Inflammatory macrophage treated with lipopolysaccharide for 4 hours (primary cell): ENCODE data around the gene PGAP3.

Experiments
- DNase-seq: peaks from one replicate; pipeline ENCODE4 v3.0.0-alpha.2; 2020

The PGAP3 gene

DNA sequence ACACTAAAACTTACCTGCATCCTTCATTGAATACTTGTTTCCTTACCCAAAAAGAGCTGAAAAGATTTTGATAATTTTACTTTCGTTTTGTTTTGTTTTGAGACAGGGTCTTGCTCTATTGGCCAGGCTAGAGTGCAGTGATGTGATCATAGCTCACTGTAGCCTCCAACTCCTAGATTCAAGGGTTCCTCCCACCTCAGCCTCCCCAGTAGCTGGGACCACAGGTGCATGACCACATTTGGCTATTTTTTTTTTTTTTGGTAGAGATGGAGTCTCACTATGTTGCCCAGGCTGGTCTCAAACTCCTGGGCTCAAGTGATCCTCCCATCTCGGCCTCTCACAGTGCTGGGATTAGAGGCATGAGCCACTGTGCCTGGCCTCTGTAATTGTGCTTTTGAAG lies 32.8 kb downstream of the PGAP3 start:
- no peak for DNase-seq

DNA sequence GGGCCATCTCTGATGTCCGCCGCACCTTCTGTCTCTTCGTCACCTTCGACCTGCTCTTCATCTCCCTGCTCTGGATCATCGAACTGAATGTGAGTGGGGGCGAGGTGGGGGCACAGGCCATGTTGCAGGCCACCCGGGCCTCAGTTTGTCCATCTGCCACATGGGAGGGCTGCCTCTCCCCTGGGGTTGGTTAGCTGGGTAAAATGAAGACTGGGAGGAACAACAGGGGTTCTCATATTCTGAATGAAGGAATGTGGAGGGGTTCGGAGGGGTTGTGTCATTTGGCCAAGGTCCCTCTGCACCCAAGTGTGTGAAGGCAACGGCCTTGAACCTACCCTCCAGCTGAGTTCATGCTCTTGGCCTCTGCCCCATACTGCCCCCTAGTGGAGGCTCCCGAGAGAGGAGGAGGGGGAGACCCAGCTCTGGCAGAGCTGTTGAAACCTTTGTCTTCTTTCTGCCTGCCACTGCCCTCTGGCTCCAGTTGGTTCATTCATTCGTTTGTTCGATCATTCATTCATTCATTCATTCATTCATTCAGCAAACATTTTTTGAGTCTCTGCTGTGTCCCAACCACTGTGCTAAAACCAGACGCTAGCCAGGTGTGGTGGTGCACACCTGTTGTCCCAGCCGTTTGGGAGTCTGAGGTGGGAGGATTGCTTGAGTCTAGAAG lies 34.1 kb downstream of the PGAP3 start:
- DNase-seq, result peak; percentile 73

DNA sequence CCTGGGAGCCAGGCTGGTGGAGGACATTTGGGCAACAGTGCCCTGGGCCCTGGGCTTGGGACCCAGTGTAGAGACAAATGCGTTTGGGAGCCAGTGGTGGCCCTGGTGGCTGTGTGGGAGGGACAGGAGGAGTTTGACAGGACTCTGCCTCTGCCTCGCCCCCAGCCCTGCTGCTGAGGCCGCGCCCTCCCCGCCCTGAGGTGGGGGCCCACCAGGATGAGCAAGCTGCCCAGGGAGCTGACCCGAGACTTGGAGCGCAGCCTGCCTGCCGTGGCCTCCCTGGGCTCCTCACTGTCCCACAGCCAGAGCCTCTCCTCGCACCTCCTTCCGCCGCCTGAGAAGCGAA lies 34.6 kb downstream of the PGAP3 start:
- DNase-seq, result no peak

DNA sequence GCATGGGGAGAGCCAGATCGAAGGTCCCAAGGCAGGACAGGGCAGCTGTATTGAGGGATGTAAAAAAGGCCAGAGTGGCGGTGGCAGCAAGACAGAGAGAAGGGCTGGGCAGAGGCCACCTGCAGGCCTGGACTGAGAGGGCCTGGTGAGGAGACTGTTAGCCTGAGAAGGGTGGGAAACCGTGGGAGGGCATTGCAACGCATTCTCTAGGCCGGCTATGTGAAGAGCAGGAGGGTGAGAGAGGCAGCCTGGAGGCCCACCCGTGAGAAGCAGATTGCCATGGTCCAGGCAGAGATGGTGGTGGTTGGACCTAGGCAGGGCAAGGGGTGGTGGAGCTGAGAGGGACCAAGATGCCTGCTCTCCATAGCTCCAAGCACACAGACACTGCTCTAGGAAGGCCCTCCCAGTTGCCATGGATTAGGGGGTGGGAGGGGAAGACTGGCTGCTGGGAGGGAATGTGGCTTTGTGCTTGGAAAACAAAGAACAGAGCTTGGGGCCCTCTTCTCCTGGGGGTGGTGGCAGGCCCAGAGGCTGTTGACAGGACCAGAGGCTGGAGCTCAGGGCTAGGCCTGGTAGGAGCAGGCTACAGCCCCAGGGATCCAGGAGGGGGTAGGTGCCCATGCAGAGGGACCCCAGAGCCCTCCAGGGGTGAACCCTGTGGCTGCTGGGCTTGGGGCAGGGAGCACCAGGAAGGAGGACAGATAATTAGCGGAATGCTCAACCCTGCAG lies 35.1 kb downstream of the PGAP3 start:
- DNase-seq, result no peak

DNA sequence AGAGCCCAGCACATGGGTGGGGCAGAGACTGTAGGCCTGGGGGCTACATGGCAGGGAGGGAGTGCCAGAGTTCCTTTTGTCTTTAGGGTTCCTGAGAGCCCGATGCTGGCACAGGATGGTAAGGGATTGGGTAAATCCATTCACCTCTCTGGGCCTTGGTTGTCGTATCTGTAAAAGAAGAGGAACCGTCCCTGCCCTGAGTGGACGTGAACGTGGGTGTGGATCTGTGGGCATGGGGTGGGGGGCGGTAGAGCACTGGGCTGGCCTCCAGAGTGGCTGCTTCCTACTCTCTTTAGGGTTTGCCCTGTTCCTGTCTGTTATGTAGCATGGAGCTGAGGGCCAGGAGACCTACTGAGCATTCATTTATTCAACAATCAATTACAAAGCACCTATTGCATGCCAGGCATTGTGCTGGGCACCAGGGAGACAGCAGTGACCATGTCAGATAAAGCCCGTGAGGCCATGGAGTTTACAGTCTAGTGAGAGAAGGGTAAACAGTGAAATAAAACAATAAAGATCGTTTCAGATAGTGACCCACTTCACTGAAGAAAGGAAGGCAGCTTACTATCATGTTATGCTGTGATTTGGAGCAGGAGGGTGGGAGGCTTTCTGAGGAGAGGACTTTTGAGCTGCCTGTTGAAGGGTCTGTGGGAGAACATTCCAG lies 35.8 kb downstream of the PGAP3 start:
- no peak for DNase-seq

DNA sequence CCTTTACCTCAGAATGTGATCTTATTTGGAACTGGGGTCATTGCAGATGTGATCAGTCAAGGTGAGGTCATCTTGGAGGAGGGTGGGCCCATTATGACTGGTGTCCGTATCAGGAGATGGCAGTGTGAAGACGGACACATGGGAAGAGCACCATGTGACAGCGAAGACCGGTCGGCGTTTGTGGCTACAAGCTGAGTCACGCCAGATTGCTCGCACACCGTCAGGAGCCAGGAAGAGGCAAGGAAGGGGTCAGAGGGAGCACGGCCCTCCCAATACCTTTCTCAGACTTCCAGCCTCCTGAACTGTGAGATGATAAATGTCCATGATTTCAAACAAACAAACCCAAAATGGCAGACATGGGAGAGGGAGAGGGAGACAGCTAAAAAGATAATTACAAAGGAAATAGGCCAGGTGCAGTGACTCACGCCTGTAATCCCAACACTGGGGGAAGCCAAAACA lies 37.7 kb downstream of the PGAP3 start:
- no peak for DNase-seq

DNA sequence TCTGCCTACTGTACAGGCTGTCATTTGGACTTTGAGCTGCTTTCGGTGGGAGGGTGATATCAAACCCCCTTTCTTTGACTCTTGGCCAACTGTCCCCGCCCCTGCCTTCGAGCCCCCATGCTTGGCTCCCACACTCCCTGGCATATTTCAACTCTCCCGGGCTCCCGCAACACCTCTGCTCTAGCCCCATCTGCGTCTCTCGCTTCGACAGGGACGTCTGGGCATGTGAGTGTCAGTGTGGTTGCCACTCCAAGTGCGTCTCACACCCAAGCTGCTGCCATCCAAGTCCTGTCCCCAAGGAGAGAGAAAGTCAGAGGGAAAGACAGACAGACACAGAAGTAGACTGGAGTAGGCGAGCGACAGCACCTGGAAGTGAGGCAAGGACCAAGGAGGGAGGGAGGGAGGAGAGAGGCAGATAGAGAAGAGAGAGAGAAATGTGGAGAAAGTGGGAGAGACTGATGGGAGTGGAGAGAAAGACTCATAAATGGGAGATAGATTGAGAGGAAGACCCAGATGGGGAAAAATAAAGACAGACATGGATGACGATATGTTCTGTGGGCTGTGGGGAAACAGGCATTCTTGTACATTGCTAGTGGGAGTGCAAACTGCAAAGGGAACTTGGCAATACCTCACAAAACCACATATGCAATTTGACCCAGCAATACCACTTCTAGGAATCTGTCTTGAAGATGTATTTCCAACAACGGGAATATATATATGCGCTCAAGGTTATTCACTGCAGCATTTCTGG lies 39.1 kb downstream of the PGAP3 start:
- peak; percentile 63 for DNase-seq

DNA sequence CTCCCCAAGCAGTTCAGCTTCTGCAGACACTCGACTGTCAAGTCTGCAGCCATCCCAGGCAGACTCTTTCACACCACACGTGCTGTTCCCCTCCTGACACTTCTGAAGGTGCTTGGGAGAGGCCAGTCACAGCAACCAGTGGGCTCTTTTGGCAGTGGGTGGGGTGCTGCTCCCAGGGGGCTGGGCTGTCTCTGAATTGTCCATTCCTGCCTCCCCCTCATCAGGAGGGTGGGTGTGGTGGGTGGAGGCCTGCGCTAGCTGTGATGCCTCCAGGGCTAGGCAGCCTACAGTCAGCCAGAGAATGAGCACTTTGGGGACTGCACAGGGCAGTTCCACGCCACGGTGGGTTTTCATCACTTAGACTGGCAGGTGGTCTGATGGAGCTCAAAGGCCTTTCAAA lies 40.6 kb downstream of the PGAP3 start:
- no peak for DNase-seq

DNA sequence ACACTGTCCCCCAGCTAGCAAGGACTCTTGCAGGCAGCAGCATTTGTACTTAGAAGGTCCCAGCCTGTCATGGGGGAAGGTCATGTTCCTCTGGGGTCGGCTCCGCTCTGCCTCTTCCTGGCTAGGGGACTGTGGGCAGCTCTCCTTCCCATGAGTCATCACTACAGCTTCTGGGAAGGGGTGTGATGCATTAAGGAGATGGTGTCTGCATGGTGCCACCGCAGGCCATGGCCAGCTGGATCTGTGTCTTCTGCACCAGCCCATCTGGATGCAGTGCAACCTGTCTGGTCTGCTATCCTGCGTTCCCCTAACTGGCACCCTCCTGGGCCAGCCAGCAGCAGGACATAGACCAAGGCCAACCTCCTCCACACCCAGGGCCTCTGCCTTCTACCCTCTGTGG lies 44.6 kb downstream of the PGAP3 start:
- no peak for DNase-seq

DNA sequence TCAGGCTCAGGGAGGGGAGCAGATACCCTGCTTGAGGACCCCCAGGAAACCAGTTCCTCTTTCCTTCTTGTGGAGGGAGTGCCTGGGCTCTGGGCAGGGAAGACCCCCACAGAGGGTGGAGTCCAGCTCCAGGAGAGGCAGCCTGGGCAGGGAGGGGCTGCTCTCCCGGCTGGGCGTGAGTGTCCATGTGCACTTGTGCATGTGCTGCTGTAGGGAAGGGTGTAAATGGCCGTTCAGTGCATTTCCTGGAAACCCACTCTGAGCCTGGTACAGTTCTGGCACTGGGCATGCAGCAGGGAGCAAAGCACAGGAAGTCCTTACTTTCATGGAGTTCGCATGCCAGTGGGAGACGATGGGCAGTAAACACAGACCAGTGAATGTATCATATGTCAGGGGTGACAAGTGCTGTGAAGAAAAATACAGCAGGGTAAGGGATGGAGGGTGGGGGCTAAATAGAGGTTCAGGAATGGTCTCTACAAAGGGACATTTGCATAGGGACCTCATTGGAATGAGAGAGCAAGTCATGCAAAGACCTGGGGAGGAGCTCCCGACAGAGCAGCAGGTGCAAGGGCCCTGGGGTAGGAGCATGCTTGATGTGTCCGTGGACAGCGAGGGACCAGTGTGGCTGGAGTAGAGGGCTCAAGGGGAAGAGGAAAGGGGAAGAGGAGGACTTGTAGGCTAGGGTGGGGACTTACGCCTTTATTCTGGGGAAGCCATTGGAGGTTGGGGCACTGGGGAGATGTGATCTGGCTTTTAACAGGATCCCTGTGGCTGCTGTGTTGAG lies 45.4 kb downstream of the PGAP3 start:
- DNase-seq, result no peak

DNA sequence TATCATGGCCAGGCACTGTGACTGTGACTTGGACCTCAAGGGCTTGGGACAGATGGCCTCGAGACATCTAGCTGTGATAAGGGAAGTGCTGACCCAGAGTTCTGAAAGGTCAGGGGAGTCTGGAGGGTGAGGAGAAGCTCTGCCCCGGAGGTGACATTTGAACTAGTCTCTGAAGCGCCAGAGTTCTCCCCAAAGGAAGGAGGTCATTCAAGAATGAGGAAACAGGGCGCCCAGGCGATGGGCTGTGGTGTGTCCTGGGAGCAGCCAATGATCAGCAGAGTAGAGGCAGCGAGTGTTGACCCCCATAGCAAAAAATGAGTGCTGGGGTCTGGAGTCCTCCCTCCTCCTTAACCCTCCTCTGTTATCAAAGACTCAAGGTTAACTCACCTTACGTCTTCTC lies 46.0 kb downstream of the PGAP3 start:
- DNase-seq, result peak; percentile 62

DNA sequence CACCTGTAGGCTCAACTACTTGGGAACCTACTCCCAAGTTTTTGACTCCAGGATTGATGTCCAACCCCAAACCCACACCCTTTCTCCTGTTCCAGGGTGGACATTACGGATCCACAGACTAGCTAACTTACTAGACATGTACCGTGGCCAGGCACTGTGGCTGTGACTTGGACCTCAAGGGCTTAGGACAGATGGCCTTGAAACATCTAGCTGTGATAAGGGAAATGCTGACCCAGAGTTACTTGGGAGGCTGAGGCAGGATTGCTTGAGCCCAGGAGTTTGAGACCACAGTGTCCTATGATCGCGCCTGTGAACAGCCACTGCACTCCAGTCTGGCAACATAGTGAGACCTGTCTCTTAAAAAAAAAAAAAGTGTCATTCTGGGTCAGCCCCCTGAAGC lies 46.8 kb downstream of the PGAP3 start:
- no peak for DNase-seq

DNA sequence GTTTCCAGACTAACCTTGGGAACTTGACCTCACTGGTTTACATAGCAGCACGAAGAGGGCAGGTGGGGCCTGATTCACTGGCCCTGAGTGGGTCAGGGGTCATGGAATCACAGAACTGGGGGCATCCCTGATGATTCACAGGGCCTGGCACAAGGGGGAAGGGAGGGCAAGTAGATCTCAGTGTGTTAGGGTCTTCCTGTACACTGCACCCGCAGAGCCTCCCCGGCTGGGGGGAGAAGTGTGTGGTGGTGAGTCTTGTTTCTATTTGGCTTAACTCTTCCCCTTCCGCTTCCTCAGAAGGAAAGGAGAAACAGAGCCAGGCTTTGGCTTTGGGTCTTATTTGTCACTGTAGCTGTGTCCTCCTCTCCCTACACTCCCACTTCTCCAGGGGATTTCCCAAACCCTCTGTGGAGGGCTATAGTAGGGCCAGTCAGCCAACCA lies 47.2 kb downstream of the PGAP3 start:
- DNase-seq, result peak; percentile 69

DNA sequence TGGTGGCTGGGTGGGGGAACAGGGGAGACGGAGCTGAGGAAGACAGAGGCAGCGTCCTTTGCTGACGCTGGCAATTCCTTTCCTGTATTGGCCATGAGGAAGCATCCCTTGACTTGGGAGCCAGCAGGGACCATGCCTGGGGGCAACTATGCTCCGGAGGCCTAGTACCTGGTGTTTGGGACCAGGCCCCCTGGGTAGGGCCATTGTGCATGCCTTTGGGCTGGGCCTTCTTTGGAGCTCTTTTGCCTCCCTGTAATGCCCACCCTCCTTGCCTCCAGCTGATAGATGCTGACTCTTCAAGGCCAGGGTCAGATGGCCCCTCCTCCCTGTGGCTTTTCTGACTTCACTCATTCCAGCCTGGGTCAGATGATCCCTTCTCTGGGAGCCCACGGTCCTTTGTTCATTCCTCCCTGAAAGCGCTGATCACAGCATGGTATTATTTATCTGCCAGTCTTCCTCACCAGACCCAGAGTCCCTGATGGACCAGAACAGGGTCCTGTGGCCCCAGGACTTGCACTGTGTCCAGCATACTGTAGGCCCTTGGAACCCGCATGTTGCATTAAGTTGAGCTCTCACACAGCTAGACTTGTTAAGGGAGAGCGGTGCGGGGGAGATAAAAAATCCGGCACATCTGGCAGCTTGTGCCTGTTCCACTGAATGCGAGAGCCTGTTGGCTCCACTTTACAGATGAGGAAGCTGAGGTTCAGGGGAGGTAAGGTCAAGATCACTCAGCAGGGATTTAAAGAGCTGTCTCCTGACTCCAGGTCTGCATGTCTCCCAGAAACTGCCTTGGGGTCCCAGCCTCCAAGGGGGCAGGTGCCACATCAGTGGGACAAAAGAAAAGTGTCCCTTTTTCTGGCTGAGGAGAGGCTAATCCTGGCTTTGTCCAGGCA lies 48.0 kb downstream of the PGAP3 start:
- DNase-seq, result no peak

DNA sequence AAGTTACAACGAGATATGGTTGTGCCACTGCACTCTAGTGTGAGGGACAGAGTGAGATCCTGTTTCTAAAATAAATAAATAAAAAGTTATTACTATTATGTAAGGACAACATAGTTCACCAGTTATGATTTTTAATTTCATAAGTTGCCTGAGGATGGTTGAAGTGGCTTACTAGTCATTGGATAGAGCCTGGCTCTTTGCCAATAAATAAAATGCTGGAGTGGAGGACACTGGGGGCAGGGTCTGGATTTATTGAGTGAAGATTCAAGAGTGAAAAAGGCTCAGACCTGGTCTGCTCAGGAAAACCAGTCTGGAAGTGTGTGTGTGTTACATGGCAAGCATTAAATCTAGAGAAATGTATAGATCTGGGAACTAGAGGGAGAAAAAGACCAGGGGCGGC lies 48.8 kb downstream of the PGAP3 start:
- DNase-seq, result no peak

DNA sequence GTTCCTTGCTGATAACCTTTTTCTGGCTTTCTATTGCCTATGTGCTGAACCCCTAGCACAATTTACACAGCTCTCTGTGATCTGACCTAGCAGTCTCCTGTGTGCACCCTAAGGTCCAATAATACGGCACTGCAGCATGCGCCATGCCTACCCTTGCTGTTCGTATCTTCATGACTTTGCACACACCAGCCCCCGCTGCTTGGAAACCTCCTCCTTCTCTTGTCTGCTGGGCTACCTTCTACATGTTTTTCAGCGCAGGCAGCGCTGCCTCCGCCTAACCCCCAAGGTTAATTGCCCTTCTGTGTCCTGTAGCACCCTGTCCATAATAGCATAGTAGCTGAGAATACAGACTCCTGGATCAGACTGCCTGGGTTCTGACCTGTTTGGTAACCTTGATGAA lies 49.5 kb downstream of the PGAP3 start:
- DNase-seq, result no peak

DNA sequence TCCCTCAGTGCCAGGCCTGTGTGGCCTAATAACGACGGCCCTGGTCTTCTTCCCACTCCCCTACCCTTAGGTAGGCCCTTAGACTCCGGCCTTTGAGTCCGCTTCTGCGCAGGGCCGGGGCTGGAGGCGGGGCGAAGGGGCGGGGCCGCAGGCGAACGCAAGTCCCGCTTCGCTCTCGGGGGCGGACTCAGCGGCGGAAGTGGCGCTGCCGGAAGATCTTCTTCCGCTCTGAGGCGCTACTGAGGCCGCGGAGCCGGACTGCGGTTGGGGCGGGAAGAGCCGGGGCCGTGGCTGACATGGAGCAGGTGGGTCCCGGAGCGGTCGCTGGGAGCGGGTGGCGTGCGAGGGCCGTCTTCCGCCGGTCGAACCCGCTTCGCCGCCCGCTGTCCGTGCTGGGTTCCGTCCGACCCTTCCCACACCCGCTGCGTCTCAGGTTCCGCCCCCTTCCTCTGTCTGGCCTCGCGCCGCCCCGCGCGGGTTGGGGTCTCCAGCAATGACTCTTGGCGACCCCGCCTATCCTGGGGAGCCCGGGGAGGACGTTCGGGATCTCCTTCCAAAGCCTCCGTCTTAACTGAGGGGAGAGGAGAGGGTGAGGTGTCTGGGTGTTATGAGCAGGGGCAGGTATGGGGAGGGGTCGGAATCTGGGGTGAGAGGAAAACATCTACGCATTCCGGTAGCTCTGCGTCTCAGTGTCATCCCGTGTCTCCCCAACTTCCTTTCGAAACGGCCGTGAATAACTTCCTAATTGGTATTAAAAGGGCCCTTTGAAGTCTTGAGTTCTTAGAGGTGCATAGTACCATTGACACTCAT lies 50.7 kb downstream of the PGAP3 start, which contains the start of gene STARD3:
Gene STARD3, plus strand, starts transcription at position 218 of the 810 bp plus-strand sequence. CDS start 16,388 bp downstream, outside the sequence.
- DNase-seq, result peak; percentile 91

DNA sequence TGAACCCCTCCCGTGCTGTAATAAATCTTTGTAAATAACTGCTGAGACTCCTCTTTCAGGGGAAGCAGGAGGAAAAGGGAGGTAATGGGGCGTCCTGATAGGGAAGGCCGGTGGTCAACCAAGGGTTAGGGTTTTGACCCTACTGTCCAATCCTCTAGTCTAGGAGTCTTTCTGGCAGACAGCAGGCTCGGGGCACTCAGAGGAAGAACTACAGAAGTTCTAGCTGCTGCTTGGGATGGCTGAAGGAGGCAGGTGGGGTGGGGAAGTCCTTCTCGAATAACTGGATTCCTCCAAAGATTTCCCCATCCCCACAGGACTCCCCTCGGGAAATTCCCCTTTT lies 51.3 kb downstream of the PGAP3 start:
- DNase-seq, result no peak

DNA sequence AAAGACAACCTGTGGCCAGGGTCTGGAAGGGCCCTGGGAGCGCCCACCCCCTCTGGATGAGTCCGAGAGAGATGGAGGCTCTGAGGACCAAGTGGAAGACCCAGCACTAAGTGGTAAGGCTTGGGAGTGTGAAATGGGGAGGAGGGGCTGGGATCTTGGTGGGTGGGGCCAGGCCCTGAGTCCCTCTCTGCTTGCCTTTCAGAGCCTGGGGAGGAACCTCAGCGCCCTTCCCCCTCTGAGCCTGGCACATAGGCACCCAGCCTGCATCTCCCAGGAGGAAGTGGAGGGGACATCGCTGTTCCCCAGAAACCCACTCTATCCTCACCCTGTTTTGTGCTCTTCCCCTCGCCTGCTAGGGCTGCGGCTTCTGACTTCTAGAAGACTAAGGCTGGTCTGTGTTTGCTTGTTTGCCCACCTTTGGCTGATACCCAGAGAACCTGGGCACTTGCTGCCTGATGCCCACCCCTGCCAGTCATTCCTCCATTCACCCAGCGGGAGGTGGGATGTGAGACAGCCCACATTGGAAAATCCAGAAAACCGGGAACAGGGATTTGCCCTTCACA lies 52.2 kb downstream of the PGAP3 start:
- DNase-seq, result no peak

DNA sequence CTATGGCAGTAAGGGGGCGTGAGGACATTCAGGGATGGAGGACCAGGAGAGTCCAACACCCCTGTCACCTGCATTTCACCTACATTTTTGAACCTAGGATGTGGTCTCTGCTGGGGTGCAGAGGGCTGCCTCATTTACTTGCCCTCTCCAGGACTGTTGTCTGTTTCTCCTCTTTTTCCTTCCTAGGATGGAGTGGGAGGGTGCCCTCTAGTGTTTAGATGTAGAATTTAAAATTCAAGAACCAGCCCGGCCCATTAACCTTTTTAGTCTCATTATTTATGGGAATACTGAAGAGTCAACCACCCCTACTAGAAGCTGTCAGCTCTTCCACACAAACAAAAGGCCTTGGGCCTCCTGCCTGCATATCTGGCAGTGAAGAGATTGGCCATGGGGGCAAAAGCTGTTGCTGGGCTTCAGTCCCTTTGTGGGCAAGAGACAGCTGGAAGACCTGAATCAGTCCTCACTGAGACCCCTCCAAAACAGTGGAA lies 53.4 kb downstream of the PGAP3 start:
- DNase-seq, result peak; percentile 45
